ENCODE results near the gene SPATA9.
A peak's percentile ranks its signal among the peaks of the same experiment; 100 is the strongest.
"Not testable (repeated sequence)": the region's sequence is repeated elsewhere in the genome, so short reads cannot be mapped to it uniquely, and the experiment has no call there.

The SPATA9 gene

GRCh38 chr5:95672641-95673040, 10.2 kb downstream of the SPATA9 start:
- DNase-seq = no peak

GRCh38 chr5:95671826-95672225, 11.0 kb downstream of the SPATA9 start:
- no peak for DNase-seq

- DNase-seq = no peak
Observed at GRCh38 chr5:95670568-95670967, 12.2 kb downstream of the SPATA9 start.

- no peak for DNase-seq
Observed at GRCh38 chr5:95669985-95670384, 12.8 kb downstream of the SPATA9 start.

GRCh38 chr5:95669540-95669939, 13.3 kb downstream of the SPATA9 start:
- DNase-seq = no peak

- no peak for DNase-seq
Observed at GRCh38 chr5:95668728-95669127, 14.1 kb downstream of the SPATA9 start.

- no peak for DNase-seq
Observed at GRCh38 chr5:95668216-95668615, 14.6 kb downstream of the SPATA9 start.

GRCh38 chr5:95667678-95668077, 15.1 kb downstream of the SPATA9 start:
- no peak for DNase-seq

GRCh38 chr5:95667061-95667618, 15.7 kb downstream of the SPATA9 start:
- no peak for DNase-seq

- DNase-seq = peak; percentile 28
Observed at GRCh38 chr5:95664204-95664786, 18.5 kb downstream of the SPATA9 start.

GRCh38 chr5:95662946-95663345, 19.8 kb downstream of the SPATA9 start:
- DNase-seq = no peak

GRCh38 chr5:95660060-95660459, 22.7 kb downstream of the SPATA9 start:
- no peak for DNase-seq

GRCh38 chr5:95655575-95655974, 27.2 kb downstream of the SPATA9 start:
- no peak for DNase-seq

GRCh38 chr5:95654196-95654595, 28.6 kb downstream of the SPATA9 start:
- no peak for DNase-seq

GRCh38 chr5:95652849-95653248, 29.9 kb downstream of the SPATA9 start:
- DNase-seq = no peak

GRCh38 chr5:95649842-95650620, 32.8 kb downstream of the SPATA9 start:
- no peak for DNase-seq

- DNase-seq = no peak
Observed at GRCh38 chr5:95649274-95649673, 33.5 kb downstream of the SPATA9 start.

GRCh38 chr5:95647886-95648860, 34.6 kb downstream of the SPATA9 start:
- no peak for DNase-seq

GRCh38 chr5:95646569-95647431, 36.0 kb downstream of the SPATA9 start, which contains the start of gene RFESD:
RFESD (plus strand) TSS chr5:95646777; CDS start chr5:95652272, 5,495 bp downstream.
- peak; percentile 87 for DNase-seq

- not testable (repeated sequence) for DNase-seq
Observed at GRCh38 chr5:95646226-95646568, 36.6 kb downstream of the SPATA9 start.

GRCh38 chr5:95644351-95645042, 38.3 kb downstream of the SPATA9 start:
- DNase-seq = peak; percentile 70

Measured in NCI-H2029 treated with DMSO at 0.1 percent for 48 hours (cell line).